ENCODE measurements around the gene NDST1.

NDST1 gene

DNA sequence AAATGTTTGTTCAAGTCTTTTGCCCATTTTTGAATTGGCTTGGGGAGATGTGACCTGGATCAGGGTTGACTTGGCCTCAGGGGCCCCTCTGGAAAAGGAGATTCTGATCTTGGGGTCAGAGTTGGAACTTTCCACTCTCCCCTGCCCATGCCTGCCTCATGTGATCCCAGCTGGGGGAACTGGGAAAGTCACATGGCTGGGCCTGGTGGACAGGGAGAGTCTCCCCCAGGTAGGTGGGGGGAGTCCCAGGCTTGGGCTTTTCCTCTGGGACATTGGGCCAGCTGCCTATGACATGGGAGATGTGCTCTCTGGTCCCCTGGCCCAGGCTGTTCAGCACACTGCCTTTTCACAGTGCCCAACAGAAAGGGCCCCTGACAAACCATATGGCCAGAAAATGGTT, 60.7 kb downstream of the NDST1 start:
- H3K4me1 ChIP-seq (ENCODE audit: control extremely low read depth in 1 of 4, control insufficient read depth in 4 of 4, insufficient read depth in 4 of 4, low read length in 3 of 4) = no peaks in the 10 kb centered on the region
- POLR2A ChIA-PET = no interaction called here
- DNase-seq = no peak
- CTCF ChIA-PET = interaction anchor here (1.3 kb wide), 1 partner anchor 15 kb away, joined by 4 read pairs; no protein-coding TSS in a partner anchor
- H3K4me3 ChIP-seq (ENCODE audit: control insufficient read depth in 1 of 7, extremely low read depth in 1 of 7, insufficient read depth in 4 of 7, low read depth in 2 of 7, low read length in 6 of 7) = no peak overlapping the region
- H3K9me3 ChIP-seq (ENCODE audit: control extremely low read depth in 1 of 5, control insufficient read depth in 4 of 5, insufficient read depth in 2 of 5, low read depth in 1 of 5, low read length in 4 of 5) = no peaks in the 10 kb centered on the region
- no peaks in the 10 kb centered on the region for H3K36me3 ChIP-seq (ENCODE audit: control insufficient read depth in 4 of 4, insufficient read depth in 4 of 4, low read length in 3 of 4)
- no peak overlapping the region for H3K27ac ChIP-seq (ENCODE audit: insufficient read depth in 1 of 2, low read depth in 1 of 2, low read length in 2 of 2, poor library complexity in 1 of 2, severe bottlenecking in 2 of 2)
- no peaks in the 10 kb centered on the region for H3K27me3 ChIP-seq (replicated peaks in 2 of 5; ENCODE audit: control insufficient read depth in 4 of 5, insufficient read depth in 5 of 5, low read length in 4 of 5)

DNA sequence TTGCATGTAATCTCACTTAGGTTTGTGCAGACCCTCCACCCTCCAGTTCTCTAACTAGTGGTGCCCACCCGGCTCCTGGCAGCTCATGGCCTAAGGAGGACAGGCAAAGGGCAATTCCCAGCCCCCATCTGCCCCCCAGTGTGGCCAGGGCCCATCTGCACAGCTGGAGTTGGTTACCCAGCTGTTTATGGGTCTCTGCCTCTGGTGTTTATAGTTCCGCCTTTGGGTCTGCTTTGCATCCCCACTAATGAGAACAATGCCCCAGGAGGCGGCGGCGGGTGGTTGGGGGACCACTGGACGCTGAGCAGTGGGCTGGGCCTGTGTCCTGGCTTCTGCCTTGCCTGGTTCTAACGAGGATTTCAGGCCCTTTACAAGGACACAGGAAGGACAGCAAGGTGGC, 62.4 kb downstream of the NDST1 start:
- Histone ChIP-seq H3K4me3 (ENCODE audit: control insufficient read depth in 1 of 7, extremely low read depth in 1 of 7, insufficient read depth in 4 of 7, low read depth in 2 of 7, low read length in 6 of 7) (no peak overlapping the region), H3K27me3 (replicated peaks in 2 of 5; ENCODE audit: control insufficient read depth in 4 of 5, insufficient read depth in 5 of 5, low read length in 4 of 5) (no peaks in the 10 kb centered on the region), H3K4me1 (ENCODE audit: control extremely low read depth in 1 of 4, control insufficient read depth in 4 of 4, insufficient read depth in 4 of 4, low read length in 3 of 4) (no peaks in the 10 kb centered on the region), H3K9me3 (ENCODE audit: control extremely low read depth in 1 of 5, control insufficient read depth in 4 of 5, insufficient read depth in 2 of 5, low read depth in 1 of 5, low read length in 4 of 5) (no peaks in the 10 kb centered on the region), H3K27ac (ENCODE audit: insufficient read depth in 1 of 2, low read depth in 1 of 2, low read length in 2 of 2, poor library complexity in 1 of 2, severe bottlenecking in 2 of 2) (no peak overlapping the region), H3K36me3 (ENCODE audit: control insufficient read depth in 4 of 4, insufficient read depth in 4 of 4, low read length in 3 of 4) (no peaks in the 10 kb centered on the region)
- 98% methylated on average over 6 of the region's 7 CpGs for WGBS (ENCODE audit: insufficient coverage)
- no peak for DNase-seq
- ChIA-PET CTCF (interaction anchor here (1.3 kb wide), 1 partner anchor 10 kb away, joined by 4 read pairs; no protein-coding TSS in a partner anchor), POLR2A (no interaction called here)

DNA sequence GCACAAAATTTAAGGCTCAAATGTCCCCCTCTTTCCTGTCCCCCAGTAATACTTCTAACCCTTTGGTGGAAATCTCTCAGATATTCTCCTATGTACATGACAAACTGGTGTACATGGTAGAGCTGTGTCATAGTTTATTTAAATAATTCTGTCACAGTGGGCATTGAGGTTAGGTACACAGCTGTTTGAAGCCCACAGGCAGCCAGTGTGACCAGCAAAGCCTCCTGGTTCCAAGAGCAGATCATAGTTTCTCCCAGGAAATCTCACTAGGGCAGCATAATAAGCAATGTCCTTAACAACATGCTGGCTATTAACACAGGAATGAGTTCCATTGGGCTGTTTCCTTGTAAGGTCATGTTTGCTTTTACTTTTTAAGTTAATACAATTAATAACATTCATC, 63.9 kb downstream of the NDST1 start:
- Histone ChIP-seq H3K4me3 (ENCODE audit: control insufficient read depth in 1 of 7, extremely low read depth in 1 of 7, insufficient read depth in 4 of 7, low read depth in 2 of 7, low read length in 6 of 7) (no peak overlapping the region), H3K27ac (ENCODE audit: insufficient read depth in 1 of 2, low read depth in 1 of 2, low read length in 2 of 2, poor library complexity in 1 of 2, severe bottlenecking in 2 of 2) (no peak overlapping the region), H3K27me3 (replicated peaks in 2 of 5; ENCODE audit: control insufficient read depth in 4 of 5, insufficient read depth in 5 of 5, low read length in 4 of 5) (no peaks in the 10 kb centered on the region), H3K36me3 (ENCODE audit: control insufficient read depth in 4 of 4, insufficient read depth in 4 of 4, low read length in 3 of 4) (no peaks in the 10 kb centered on the region), H3K4me1 (ENCODE audit: control extremely low read depth in 1 of 4, control insufficient read depth in 4 of 4, insufficient read depth in 4 of 4, low read length in 3 of 4) (no peaks in the 10 kb centered on the region), H3K9me3 (ENCODE audit: control extremely low read depth in 1 of 5, control insufficient read depth in 4 of 5, insufficient read depth in 2 of 5, low read depth in 1 of 5, low read length in 4 of 5) (no peaks in the 10 kb centered on the region)
- POLR2A ChIA-PET = no interaction called here
- CTCF ChIA-PET = interaction anchor here (0.6 to 1.3 kb wide), 3 partner anchors 18 to 462 kb away, joined by 3 to 4 read pairs (median 3); no protein-coding TSS in a partner anchor
- no peak for DNase-seq

DNA sequence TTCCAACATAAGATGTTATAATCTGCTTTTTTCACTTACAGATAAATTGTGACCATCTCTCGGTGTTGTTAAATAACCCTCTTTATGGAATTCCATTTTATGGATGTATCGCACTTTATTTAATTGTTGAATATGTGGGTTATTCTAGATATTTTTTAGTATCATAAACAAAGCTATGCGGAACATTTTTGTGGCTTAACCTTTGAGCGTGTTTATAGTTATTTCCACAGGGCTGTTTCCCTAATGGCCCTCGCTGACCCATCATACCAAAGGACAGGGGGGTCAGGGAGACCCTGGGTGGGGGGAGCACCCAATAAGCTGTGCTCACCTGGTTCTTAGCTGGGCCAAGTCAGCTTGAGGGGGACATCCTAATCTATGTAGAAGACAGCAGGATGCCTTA, 65.3 kb downstream of the NDST1 start:
- Histone ChIP-seq H3K27me3 (replicated peaks in 2 of 5; ENCODE audit: control insufficient read depth in 4 of 5, insufficient read depth in 5 of 5, low read length in 4 of 5) (no peaks in the 10 kb centered on the region), H3K36me3 (ENCODE audit: control insufficient read depth in 4 of 4, insufficient read depth in 4 of 4, low read length in 3 of 4) (no peaks in the 10 kb centered on the region), H3K9me3 (ENCODE audit: control extremely low read depth in 1 of 5, control insufficient read depth in 4 of 5, insufficient read depth in 2 of 5, low read depth in 1 of 5, low read length in 4 of 5) (peaks cover 0 to 4% (median 0%) of the 10 kb centered on the region in 5 experiments), H3K4me1 (ENCODE audit: control extremely low read depth in 1 of 4, control insufficient read depth in 4 of 4, insufficient read depth in 4 of 4, low read length in 3 of 4) (no peaks in the 10 kb centered on the region), H3K4me3 (ENCODE audit: control insufficient read depth in 1 of 7, extremely low read depth in 1 of 7, insufficient read depth in 4 of 7, low read depth in 2 of 7, low read length in 6 of 7) (no peak overlapping the region), H3K27ac (ENCODE audit: insufficient read depth in 1 of 2, low read depth in 1 of 2, low read length in 2 of 2, poor library complexity in 1 of 2, severe bottlenecking in 2 of 2) (no peak overlapping the region)
- DNase-seq = no peak
- CTCF ChIA-PET = interaction anchor here (1.7 kb wide), 1 partner anchor 15 kb away, joined by 3 read pairs; no protein-coding TSS in a partner anchor
- WGBS (ENCODE audit: insufficient coverage) = 96% methylated on average over 3 of the region's 5 CpGs
- POLR2A ChIA-PET = interaction anchor here (0.6 kb wide), 1 partner anchor 187 kb away, joined by 5 read pairs; no protein-coding TSS in a partner anchor

DNA sequence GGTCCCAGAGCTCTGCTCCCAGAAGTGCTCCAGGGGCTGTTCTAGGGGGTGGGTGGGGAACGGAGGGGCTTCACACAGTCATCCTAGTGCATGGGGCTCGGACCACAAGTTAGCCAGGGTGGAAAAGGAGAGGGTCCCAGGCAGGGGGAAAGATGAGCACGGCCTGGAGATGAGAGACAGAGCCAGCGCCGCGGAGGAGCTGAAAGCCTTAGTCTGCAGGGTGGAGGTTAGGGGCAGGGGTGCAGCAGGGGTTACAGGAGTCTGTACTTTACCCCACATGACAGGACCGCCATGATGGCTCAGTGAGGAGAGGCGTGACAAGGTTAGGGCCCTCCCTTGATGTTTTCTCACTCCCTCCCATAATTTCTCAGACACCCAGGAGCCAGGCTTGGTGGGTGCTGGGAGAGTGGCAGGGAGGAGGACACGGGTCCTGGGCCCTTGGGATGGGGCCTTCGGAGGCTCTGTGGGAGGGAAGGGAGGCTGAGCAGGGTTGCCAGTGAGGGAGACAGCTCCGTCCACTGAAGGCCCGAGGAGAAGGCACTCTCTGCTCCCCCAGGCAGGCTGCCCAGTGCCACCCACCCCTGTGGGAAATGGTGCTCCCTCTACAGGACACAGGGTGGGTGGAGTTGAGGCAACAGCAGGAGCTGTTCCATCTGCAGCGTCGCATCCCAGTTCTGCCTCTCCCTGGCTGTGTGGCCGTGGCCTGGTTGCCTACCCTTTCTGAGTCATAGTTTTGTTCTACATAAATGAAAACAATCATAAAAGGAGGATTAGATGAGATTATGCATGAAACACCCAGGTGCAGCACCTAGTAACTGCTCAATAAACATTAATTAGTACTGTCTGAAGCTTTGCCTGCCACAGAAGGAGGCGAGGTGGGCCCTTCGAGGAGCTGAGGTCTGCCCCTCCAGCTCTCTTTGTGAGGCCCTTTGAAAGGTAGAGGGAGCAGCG, 66.2 kb downstream of the NDST1 start:
- peaks cover 0 to 4% (median 0%) of the 10 kb centered on the region in 5 experiments for H3K9me3 ChIP-seq (ENCODE audit: control extremely low read depth in 1 of 5, control insufficient read depth in 4 of 5, insufficient read depth in 2 of 5, low read depth in 1 of 5, low read length in 4 of 5)
- ChIA-PET CTCF (interaction anchor here (1.2 to 1.7 kb wide), 2 partner anchors 16 to 543 kb away, joined by 3 read pairs; no protein-coding TSS in a partner anchor), POLR2A (interaction anchor here (0.6 kb wide), 1 partner anchor 186 kb away, joined by 5 read pairs; no protein-coding TSS in a partner anchor)
- no peaks in the 10 kb centered on the region for H3K27me3 ChIP-seq (replicated peaks in 2 of 5; ENCODE audit: control insufficient read depth in 4 of 5, insufficient read depth in 5 of 5, low read length in 4 of 5)
- no peaks in the 10 kb centered on the region for H3K4me1 ChIP-seq (ENCODE audit: control extremely low read depth in 1 of 4, control insufficient read depth in 4 of 4, insufficient read depth in 4 of 4, low read length in 3 of 4)
- H3K36me3 ChIP-seq (ENCODE audit: control insufficient read depth in 4 of 4, insufficient read depth in 4 of 4, low read length in 3 of 4) = no peaks in the 10 kb centered on the region
- no peak for DNase-seq
- no peak overlapping the region for H3K27ac ChIP-seq (ENCODE audit: insufficient read depth in 1 of 2, low read depth in 1 of 2, low read length in 2 of 2, poor library complexity in 1 of 2, severe bottlenecking in 2 of 2)
- H3K4me3 ChIP-seq (ENCODE audit: control insufficient read depth in 1 of 7, extremely low read depth in 1 of 7, insufficient read depth in 4 of 7, low read depth in 2 of 7, low read length in 6 of 7) = no peak overlapping the region
- 98% methylated on average over 10 of the region's 18 CpGs for WGBS (ENCODE audit: insufficient coverage)

DNA sequence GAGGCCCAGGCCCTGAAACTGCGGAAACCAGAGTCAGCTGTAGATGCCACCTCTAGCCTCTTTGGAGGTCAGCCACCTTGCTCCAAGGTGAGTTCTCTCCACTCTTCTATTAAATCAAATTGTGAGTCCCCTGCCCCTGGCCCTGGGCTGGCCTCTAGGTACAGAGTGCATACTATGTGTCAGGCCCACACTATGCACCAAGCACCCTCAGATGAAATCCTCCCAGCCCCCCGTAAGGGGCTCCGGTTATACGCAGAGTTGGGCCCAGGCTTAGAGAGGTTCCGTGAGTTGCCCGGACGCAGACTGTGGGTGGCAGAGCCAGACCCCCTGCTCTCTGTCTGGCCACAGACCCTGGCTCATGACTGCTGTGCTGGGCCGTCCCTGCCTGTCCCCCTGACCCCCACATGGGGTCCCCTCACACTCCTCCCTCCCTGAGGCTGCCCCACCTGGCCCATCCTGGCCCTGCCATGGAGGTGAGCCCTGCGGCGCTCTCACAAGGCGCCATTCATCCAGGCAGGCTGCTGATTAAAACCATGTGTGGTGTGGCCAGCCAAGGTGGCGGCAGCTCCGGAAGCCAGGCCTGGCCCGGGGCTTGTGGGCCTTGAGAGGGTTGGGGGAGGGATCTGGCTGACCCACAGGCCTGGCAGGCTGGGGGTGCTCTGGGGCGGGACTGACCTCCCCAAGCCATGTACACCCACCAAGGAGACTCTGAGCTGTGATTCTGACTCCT, 67.1 kb downstream of the NDST1 start:
- CTCF ChIA-PET = interaction anchor here (1.2 kb wide), 1 partner anchor 542 kb away, joined by 3 read pairs; no protein-coding TSS in a partner anchor
- POLR2A ChIA-PET = no interaction called here
- no peak overlapping the region for H3K4me3 ChIP-seq (ENCODE audit: control insufficient read depth in 1 of 7, extremely low read depth in 1 of 7, insufficient read depth in 4 of 7, low read depth in 2 of 7, low read length in 6 of 7)
- 95% methylated on average over 12 of the region's 15 CpGs for WGBS (ENCODE audit: insufficient coverage)
- no peaks in the 10 kb centered on the region for H3K27me3 ChIP-seq (replicated peaks in 2 of 5; ENCODE audit: control insufficient read depth in 4 of 5, insufficient read depth in 5 of 5, low read length in 4 of 5)
- no peak overlapping the region for H3K27ac ChIP-seq (ENCODE audit: insufficient read depth in 1 of 2, low read depth in 1 of 2, low read length in 2 of 2, poor library complexity in 1 of 2, severe bottlenecking in 2 of 2)
- no peaks in the 10 kb centered on the region for H3K4me1 ChIP-seq (ENCODE audit: control extremely low read depth in 1 of 4, control insufficient read depth in 4 of 4, insufficient read depth in 4 of 4, low read length in 3 of 4)
- H3K9me3 ChIP-seq (ENCODE audit: control extremely low read depth in 1 of 5, control insufficient read depth in 4 of 5, insufficient read depth in 2 of 5, low read depth in 1 of 5, low read length in 4 of 5) = peaks cover 0 to 4% (median 0%) of the 10 kb centered on the region in 5 experiments
- H3K36me3 ChIP-seq (ENCODE audit: control insufficient read depth in 4 of 4, insufficient read depth in 4 of 4, low read length in 3 of 4) = no peaks in the 10 kb centered on the region
- DNase-seq = no peak

All from common myeloid progenitor, CD34-positive (primary cell).